Neural cell (in vitro differentiated cells): Measurements from ENCODE around the gene POTEI. TPM values are rescaled to one million over a fixed set of nuclear protein-coding genes. Genes with fewer than 3 reads are reported as not detected.
"Not testable (repeated sequence)": the region's sequence is repeated elsewhere in the genome, so short reads cannot be mapped to it uniquely, and the experiment has no call there.

Experiments
- H2AFZ ChIP-seq: fragments of 200-600, 300-800 bp; sonication (generic), shearing (Covaris generic); 2 replicates; pipeline ENCODE4 v1.6.0; 2014; ENCODE audit warnings: low read depth, mild to moderate bottlenecking, antibody characterized with exemption, low read length, moderate library complexity
- H3F3A ChIP-seq: fragments of 200-600 bp; shearing (Covaris generic); 2 replicates; pipeline ENCODE4 v1.6.1; 2016; ENCODE audit warnings: mild to moderate bottlenecking, moderate library complexity, mixed read lengths, antibody characterized with exemption, low read length; ENCODE audit not compliant: insufficient read depth, poor library complexity, severe bottlenecking
- H3K27ac ChIP-seq: fragments of 200-600, 300-800 bp; sonication (generic), shearing (Covaris generic); 2 replicates; pipeline ENCODE4 v1.5.1; 2014; ENCODE audit warnings: mild to moderate bottlenecking, low read length, moderate library complexity
- H3K27me3 ChIP-seq: fragments of 300-800, 200-600 bp; sonication (generic), shearing (Covaris generic); 2 replicates; pipeline ENCODE4 v1.6.0; 2014; ENCODE audit warnings: mild to moderate bottlenecking, low read depth, low read length, moderate library complexity; ENCODE audit not compliant: insufficient read depth
- H3K36me3 ChIP-seq: fragments of 300-800, 200-600 bp; sonication (generic), shearing (Covaris generic); 2 replicates; pipeline ENCODE4 v1.5.1; 2014; ENCODE audit warnings: mild to moderate bottlenecking, antibody characterized with exemption, low read length, moderate library complexity; ENCODE audit not compliant: insufficient read depth
- H3K4me2 ChIP-seq: fragments of 300-800, 200-600 bp; sonication (generic), shearing (Covaris generic); 2 replicates; pipeline ENCODE4 v1.6.0; 2014; ENCODE audit warnings: mild to moderate bottlenecking, low read length
- H3K4me3 ChIP-seq: fragments of 300-800, 200-600 bp; sonication (generic), shearing (Covaris generic); 2 replicates; pipeline ENCODE4 v1.5.1; 2014; ENCODE audit warnings: mild to moderate bottlenecking, low read length, moderate library complexity
- H3K79me2 ChIP-seq: fragments of 200-600 bp; shearing (Covaris generic); replicated peaks from 2 replicates; pipeline ENCODE4 v1.6.0; 2014; ENCODE audit warnings: mild to moderate bottlenecking, low read length, moderate library complexity; ENCODE audit not compliant: insufficient read depth
- H3K9ac ChIP-seq: fragments of 300-800, 200-600 bp; sonication (generic), shearing (Covaris generic); 2 replicates; pipeline ENCODE4 v1.6.1; 2016; ENCODE audit warnings: mild to moderate bottlenecking, low read length, mixed read lengths
- H3K9me2 ChIP-seq: fragments of 200-600 bp; shearing (Covaris generic); 2 replicates; pipeline ENCODE4 v1.6.1; 2016; ENCODE audit warnings: mild to moderate bottlenecking, low read length, mixed read lengths; ENCODE audit not compliant: insufficient read depth
- H3K9me3 ChIP-seq: fragments of 200-600, 300-800 bp; sonication (generic), shearing (Covaris generic); 2 replicates; pipeline ENCODE4 v1.6.1; 2016; ENCODE audit warnings: mild to moderate bottlenecking, mixed run types, low read length, moderate library complexity, mixed read lengths
- H4K20me1 ChIP-seq: fragments of 200-600 bp; shearing (Covaris generic); 2 replicates; pipeline ENCODE4 v1.6.1; 2016; ENCODE audit warnings: mild to moderate bottlenecking, mixed run types; ENCODE audit not compliant: insufficient read depth
- polyA plus RNA-seq: library from polyadenylated mRNA; depleted of rRNA; stranded (reverse); fragments of >200 nt; gene quantifications from 2 replicates; pipeline ENCODE4 v1.2.3, GENCODE V29; 2014

The POTEI gene
- polyA plus RNA-seq, 1 donor from 2014 or later = 0.25 TPM

- H3K9ac ChIP-seq, H4K20me1 ChIP-seq, H3K4me3 ChIP-seq, H3F3A ChIP-seq, H3K36me3 ChIP-seq, H2AFZ ChIP-seq, H3K79me2 ChIP-seq, H3K9me2 ChIP-seq, H3K9me3 ChIP-seq, H3K27ac ChIP-seq, H3K4me2 ChIP-seq, H3K27me3 ChIP-seq: not testable (repeated sequence)
These were observed 55.0 kb downstream of the POTEI start for GRCh38 chr2:130453955-130454711.

GRCh38 chr2:130452897-130453296 lies 56.2 kb downstream of the POTEI start:
- not testable (repeated sequence) for H3K27ac ChIP-seq, H3K36me3 ChIP-seq, H3K4me3 ChIP-seq, H3K27me3 ChIP-seq, H3K79me2 ChIP-seq, H4K20me1 ChIP-seq, H2AFZ ChIP-seq, H3F3A ChIP-seq, H3K4me2 ChIP-seq, H3K9me3 ChIP-seq, H3K9me2 ChIP-seq, H3K9ac ChIP-seq

- H3K4me3 ChIP-seq, H4K20me1 ChIP-seq, H3F3A ChIP-seq, H3K9me2 ChIP-seq, H3K36me3 ChIP-seq, H3K4me2 ChIP-seq, H3K27me3 ChIP-seq, H2AFZ ChIP-seq, H3K9me3 ChIP-seq, H3K27ac ChIP-seq, H3K9ac ChIP-seq, H3K79me2 ChIP-seq: not testable (repeated sequence)
These were observed 57.3 kb downstream of the POTEI start for GRCh38 chr2:130451823-130452222.

- not testable (repeated sequence) for H3K27ac ChIP-seq, H3K27me3 ChIP-seq, H4K20me1 ChIP-seq, H3K9me2 ChIP-seq, H3K79me2 ChIP-seq, H3K4me2 ChIP-seq, H3K4me3 ChIP-seq, H3K9me3 ChIP-seq, H3K9ac ChIP-seq, H3K36me3 ChIP-seq, H2AFZ ChIP-seq, H3F3A ChIP-seq
These were observed 57.9 kb downstream of the POTEI start for GRCh38 chr2:130451278-130451677.

GRCh38 chr2:130450366-130450765 lies 58.8 kb downstream of the POTEI start:
- not testable (repeated sequence) for H4K20me1 ChIP-seq, H3K9ac ChIP-seq, H3K9me2 ChIP-seq, H3K9me3 ChIP-seq, H2AFZ ChIP-seq, H3F3A ChIP-seq, H3K4me2 ChIP-seq, H3K4me3 ChIP-seq, H3K36me3 ChIP-seq, H3K27me3 ChIP-seq, H3K27ac ChIP-seq, H3K79me2 ChIP-seq

- not testable (repeated sequence) for H3K79me2 ChIP-seq, H3K36me3 ChIP-seq, H3K9ac ChIP-seq, H3F3A ChIP-seq, H3K4me3 ChIP-seq, H4K20me1 ChIP-seq, H3K9me2 ChIP-seq, H3K9me3 ChIP-seq, H2AFZ ChIP-seq, H3K27me3 ChIP-seq, H3K27ac ChIP-seq, H3K4me2 ChIP-seq
These were observed 81.5 kb downstream of the POTEI start for GRCh38 chr2:130427631-130428030.

- H3K4me3 ChIP-seq, H4K20me1 ChIP-seq, H3K36me3 ChIP-seq, H3F3A ChIP-seq, H3K9me3 ChIP-seq, H3K27ac ChIP-seq, H3K9ac ChIP-seq, H3K4me2 ChIP-seq, H3K79me2 ChIP-seq, H2AFZ ChIP-seq, H3K9me2 ChIP-seq, H3K27me3 ChIP-seq: not testable (repeated sequence)
These were observed 90.3 kb downstream of the POTEI start for GRCh38 chr2:130418845-130419244.

- H4K20me1 ChIP-seq, H3K27me3 ChIP-seq, H3K79me2 ChIP-seq, H3K9me2 ChIP-seq, H3F3A ChIP-seq, H3K4me2 ChIP-seq, H2AFZ ChIP-seq, H3K9ac ChIP-seq, H3K4me3 ChIP-seq, H3K27ac ChIP-seq, H3K36me3 ChIP-seq, H3K9me3 ChIP-seq: not testable (repeated sequence)
These were observed 92.4 kb downstream of the POTEI start for GRCh38 chr2:130416693-130417092.
